Activated CD4-positive, alpha-beta T cell treated with anti-CD3 and anti-CD28 coated beads, Interleukin-2, Interleukin-6, amounts not matched to agents 100 ng/mL and 50 ng/mL, durations not matched to agents 16 hours and 8 hours (primary cell): Measurements from ENCODE around the gene AUTS2.
"Not testable (repeated sequence)": the region's sequence is repeated elsewhere in the genome, so short reads cannot be mapped to it uniquely, and the experiment has no call there.

Experiments
- DNase-seq: peaks from one replicate; pipeline ENCODE4 v3.0.0-alpha.2; 2020

Gene AUTS2

DNA sequence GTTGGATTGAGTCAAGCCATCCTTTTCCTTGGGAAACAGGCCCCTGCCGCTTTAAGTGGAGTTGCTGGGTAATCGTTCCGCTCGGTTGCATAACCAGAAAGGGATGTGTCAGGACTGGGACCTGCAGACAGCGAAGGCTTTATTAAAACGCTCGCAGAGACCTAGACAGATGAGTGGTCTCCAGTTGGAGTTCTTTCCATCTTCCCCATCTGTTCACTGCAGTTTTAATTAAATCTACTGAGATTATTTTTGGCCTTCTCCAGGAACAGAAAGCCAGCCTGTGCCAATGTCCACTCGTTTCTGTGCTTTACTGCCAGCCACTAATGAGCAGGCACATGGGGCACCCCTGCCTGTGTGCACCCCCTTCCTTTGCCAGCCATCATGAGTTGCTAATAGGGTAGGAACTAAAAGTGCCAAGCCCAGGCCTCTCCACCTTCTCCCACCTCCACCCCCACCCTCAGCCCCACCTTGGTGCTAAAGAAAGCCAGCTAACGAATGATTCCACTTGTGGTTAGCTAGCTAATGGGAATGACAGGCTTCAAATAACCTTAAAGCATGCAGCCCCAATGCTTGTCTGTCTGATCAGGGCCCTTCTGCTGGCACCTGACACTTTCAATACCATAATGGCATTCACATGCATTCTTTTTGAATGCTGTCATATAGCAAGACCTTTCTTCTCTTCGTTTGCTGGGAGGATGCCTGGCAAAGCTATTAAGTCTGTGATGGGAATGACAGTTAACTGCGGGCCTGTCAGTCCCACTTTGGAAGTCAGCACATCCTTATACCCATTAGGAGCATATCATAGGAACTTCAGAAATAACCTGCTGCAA is 976.9 kb downstream of the AUTS2 start:
- DNase-seq: no peak

DNA sequence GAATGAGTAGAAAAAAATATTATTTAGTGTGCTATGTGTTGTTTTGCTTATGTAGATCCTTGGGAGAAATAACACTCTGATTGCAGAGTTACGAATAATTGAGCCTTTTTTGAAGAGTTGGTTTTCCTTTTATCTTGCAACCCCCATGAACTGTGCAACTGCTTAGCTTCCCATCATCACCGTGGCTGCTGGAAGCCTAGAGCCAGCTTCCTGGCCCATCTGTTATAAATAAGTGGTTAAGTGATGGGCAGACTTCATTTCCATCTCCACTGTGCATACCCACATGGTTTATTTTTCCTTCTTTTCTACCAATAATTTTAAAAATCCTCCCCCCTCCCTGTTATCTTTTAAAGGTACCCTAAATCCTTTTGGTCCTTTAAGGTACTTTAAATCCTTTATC is 978.8 kb downstream of the AUTS2 start:
- DNase-seq: no peak

DNA sequence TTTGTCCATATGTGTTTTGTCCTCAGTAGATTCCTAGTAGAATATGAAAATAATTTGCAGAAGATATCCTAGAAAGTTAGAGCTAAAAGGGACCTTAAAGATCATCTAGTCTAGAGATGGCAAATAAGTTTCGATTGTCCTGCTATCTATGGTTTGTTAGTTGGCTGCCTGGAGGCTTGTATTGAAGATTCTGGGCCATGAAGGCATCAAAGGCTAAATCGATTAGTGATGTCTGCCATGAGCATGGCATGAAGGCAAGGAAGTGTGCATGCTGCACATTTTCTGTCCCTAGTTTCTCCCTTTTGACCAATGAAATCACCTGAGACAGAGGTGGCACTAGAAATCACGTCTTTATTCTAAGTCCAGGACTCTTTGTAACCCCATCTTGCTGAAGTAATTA is 979.9 kb downstream of the AUTS2 start:
- DNase-seq: no peak

DNA sequence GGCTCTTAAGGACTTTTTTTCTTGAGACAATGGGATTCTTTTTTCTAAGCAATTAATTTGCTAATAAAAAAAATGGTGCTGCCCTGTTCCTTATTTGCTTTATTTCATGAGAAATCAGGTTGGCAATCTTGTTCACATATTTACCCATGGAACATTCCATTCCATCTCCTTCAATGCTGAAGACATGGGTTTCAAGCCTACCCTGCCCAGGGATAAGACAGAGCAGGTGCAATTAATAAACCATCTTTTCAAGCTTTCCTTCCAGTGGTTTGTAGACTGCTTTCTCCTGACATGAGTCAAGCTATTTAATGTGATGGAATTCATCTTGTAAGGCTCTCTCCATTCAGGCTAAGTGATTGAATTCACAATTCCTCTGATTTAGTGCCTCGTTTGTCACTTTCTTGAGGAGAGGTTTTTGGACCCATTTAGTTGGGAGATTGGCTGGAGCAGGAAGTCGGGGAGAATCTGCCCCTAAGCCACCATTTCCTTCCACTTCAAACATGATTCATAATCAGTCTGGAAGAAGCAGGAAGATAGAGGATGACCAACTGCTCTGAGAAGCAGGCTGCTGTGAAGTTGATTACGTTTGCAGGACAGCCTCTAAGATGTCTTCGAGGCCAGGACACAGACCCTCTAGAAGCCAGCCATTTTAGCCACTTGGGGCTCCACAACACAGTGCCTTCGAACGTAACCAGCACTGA is 981.3 kb downstream of the AUTS2 start:
- no peak for DNase-seq

GRCh38 chr7:70580161-70580560 is 981.9 kb downstream of the AUTS2 start:
- no peak for DNase-seq

DNA sequence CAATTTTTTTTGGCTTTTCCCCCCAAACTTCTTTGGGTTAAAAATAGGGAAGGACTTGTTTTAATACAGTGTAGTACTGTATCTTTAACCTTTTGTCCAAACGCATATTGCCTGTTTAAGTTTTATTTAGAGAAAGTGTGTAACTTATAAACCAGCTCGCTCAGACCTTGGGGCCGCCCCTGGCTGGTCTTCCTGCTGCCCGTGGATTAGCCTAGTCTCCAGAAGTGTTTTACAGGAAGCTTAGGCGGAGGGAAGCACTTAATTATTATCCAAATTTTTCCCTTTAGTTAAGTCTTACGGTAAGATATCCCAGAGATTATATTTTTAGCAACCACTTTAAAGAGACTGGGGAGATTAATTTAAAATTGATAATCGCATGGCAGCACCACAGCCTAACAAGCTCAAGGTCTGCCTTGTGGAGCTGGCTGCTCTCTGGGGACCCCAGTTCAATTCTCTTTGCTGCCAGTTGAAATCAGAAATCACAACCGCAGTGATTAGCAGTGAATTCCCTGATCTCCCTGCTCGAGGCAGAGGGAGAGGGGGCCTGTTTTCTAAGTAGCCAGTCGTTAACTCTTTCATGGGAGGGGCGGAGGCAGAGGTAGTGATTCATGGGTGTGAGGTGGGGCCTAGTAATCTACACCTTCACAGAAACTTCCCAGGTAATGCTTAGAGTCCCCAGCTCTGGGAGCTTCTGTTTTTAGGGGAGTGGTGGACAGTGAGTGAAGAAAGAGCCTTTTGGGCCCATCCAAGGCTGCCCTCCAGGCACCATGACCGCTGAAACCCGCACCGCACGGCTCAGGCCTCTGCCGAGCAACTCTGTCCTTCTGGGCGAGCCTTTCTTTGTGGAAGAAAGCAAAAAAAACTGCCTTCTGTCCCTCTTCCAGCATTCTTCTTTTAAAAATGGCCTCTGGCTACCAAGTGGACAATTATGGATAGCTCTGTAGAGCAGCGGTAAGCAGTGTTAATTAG is 984.9 kb downstream of the AUTS2 start:
- DNase-seq: no peak

DNA sequence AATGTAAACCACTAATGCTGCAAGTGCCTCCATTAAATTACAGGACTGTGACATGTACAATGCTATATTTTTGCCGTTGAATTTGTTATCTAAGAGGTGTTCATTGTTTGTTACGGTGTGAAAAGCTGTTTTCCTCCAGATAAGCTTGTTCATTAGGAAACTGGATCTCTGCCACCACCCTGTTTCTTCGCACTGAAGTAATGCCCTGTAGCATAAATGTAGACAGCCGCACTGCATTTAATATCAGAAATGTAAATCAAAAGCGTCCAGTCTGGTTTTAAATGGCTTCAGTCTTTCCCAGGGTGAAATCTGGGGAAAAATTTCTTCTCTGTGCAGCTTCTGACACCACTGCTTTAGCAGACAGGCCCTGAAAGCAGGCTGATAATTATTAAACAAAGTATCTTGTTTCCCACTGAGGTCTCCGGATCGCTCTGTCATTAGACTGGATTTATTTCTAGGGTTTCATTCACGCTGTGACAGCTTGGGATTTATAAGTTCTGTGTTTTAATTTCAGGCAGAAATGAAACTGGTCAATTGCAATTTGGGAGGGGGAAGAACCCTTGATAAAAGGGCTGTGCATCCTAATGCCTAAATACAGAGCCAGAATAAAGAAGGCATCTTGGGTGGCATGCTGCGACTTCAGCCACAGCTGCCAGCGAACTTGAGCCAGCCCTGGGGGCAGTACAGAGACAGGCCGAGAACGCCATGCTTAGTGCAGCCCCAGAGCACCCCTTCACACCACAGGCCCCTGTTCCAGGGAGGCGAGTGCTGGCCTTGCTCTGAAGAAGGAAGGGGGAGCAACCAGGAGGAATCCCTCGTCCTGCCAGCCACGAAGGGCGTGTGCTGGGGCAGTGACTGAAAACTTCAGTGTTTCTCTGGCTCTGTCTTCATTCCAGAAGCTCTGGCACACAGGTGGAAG is 985.9 kb downstream of the AUTS2 start:
- DNase-seq: no peak

DNA sequence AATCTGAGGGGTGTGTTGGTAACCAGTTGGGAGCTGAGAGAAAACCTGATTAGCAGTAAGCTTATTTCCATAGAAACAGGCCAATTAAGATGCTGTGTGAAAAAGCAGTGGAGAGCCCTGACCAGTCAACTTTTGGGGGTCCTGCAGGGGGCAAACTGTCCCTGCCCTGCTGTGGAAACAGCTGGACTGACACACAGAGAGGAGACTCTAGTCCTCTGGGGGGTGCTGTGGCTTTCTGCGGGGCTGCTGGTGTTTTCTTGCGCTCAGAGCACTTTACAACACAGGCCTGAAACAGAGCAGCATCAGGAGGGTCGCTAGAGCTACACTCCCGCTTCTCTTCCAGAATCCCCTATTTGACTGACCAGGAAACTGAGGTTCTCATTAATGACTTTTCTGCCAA is 986.8 kb downstream of the AUTS2 start:
- no peak for DNase-seq

GRCh38 chr7:70586822-70587221 is 988.5 kb downstream of the AUTS2 start:
- DNase-seq: no peak

DNA sequence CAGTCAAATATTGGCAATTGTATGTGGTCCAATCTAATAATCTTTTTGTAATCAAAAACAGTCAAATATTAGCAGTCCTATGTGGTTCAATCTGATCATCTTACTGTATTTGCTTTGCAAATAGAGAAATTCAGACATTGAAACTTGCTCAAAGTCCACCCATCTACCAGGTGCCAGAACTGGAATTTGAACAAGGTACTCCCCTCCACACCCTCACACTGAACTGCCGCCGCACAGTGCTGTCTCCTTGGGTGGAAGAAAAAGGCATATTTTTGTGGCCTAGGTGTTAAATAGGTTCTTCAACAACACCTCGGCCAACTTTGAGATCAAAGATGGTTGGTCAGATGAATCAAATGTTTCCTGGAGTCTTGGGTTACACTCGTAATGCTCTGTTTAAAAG is 989.5 kb downstream of the AUTS2 start:
- DNase-seq: no peak

DNA sequence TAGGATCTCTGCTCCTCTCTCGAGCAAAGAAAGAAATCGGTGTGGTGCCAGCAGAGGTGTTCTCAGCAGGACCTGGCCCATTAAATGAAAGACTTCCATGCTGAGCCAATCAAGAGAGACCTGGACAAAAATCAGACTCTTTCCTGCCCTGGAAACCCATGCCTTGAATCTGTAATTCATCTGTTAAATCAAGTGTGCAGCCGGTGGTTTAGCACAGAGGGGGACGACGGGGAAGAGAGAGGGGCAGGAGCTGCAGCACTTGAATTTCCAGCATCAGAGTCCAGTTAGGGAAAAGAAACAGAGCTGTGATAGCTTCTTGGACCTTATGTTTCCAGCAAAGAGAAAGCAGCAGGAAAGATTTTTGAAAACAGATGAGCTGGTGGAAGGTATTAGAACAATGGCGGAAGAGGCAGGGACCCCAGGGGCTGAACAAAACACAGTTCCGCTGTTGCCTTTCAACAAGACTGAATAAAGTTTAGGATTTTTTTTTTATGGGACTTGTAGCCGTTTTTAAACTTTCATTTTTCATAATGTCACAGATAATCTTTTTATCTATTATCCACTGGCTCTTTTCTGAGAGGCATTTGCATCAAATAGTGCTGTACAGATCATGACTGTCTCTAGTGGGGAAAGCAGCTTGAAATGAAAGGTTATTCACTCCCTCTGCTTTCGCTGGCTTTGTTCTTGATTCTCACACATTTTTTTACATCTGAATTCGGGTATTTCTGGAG is 990.1 kb downstream of the AUTS2 start:
- DNase-seq: no peak

DNA sequence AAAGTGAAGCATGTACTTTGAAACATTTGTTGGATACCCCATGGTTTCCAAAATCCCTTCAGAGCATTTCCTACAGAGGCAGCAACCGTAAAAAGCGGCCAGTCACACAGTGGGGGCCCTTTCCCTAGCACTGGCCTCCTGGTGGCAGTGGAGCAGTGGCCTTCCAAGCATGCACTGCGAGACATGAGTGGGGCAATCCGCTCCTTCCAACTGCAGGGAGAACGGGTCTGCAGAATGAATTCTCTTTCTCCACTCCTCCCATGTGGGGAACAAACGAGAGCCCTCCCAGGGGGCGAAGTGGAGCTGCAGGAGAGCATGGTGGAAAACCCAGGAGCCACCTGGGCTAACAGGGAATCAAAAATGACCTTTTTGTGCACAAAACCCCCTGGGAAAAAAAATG is 990.7 kb downstream of the AUTS2 start:
- DNase-seq: no peak

DNA sequence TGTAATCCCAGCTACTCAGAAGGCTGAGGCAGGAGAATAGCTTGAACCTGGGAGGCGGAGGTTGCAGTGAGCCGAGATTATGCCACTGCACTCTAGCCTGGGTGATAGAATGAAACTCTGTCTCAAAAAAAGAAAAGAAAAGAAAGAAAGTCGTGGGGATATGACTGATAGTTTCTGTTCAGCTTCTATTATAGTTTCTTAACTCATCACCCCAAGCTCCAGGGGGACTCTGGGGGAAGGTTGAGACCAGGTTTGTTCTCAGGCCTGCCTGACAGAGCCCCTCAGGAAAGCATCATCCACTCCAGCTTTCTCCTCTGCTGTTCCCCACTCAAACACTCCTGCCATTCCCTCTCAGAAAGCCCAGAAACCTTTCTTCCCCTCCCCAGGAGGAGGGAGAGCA is 991.3 kb downstream of the AUTS2 start:
- DNase-seq: no peak

- no peak for DNase-seq
Observed at GRCh38 chr7:70590126-70590854, 992.0 kb downstream of the AUTS2 start.

- no peak for DNase-seq
Observed at GRCh38 chr7:70591643-70592042, 993.4 kb downstream of the AUTS2 start.

DNA sequence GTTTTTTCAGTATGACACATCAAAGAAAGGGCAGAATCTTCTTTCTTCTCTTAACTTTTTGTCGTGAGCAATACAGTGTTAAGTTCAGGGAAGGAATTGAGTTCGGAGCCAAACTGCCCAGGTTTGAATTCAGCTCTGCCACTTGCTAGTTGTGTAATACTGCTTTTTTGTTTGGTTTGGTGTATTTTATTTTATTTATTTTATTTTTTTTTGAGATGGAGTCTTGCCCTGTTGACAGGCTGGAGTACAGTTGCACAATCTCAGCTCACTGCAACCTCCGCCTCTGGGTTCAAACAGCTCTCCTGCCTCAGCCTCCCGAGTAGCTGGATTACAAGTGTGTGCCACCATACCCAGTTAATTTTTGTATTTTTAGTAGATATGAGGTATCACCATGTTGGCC is 993.9 kb downstream of the AUTS2 start:
- no peak for DNase-seq

DNA sequence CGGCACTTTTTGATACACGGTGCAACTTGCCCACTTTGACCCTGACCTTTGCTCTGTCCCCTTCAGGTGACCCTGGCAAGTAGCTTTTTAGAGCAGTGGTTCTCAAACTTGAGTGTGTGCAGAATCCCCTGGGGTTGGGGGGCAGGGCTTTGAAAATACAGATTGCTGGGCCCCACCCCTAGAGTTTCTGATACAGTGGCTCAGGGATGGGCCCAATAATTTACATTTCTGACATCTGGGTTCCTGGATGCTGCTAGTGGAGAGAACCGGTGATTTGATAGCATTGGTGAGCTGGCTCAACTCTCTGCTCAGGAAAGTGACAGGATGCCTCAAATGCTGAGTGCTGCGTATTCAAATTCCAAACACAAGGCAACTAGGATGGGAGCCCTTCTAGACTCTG is 995.9 kb downstream of the AUTS2 start:
- no peak for DNase-seq

GRCh38 chr7:70594885-70595284 is 996.6 kb downstream of the AUTS2 start:
- DNase-seq: not testable (repeated sequence)

- DNase-seq: no peak
Observed at GRCh38 chr7:70595370-70595754, 997.1 kb downstream of the AUTS2 start.

DNA sequence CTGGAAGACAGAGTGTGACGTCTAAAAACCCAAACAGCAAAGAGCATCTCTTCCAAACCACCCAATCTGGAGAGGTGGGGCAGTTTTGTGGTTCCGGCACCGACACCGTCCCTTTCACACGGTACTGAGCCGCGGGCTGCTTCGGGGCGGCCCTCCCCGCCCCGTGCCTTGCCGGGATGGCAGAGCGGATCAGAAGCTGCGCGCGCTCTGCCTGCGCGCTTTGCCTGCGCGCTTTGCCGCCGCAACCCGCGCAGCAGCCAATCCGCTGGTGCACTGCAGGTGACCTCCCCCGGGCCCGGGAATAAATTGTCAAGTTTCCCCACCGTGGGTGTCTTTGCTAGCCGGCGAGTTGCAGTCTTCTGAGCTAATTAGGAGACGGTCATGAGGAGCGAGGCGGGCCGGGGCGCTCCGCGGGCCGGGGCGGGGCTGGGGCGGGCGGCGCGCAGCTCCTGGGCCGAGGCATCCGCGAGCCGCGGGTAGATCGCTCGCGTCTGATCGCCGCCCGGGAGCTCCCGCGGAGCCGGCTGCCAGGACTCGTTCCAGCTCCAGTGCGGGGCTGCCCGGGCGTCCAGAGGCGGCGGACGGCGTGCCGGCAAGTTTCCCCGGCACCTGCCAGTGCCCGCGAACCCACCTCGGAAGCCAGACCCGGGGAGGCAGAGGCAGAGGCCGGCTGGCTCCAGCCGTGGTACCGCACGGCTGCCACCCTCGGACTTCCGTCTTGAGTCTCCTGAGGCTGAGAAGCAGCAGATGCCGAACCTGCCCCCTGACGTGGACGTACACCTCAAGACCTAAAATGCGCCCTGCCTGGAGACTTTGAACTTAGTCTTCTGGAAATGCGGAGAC is 997.7 kb downstream of the AUTS2 start:
- peak; percentile 14 for DNase-seq
